GM23338 (cell line): ENCODE measurements around the gene PUDP. TPM values are rescaled to one million over a fixed set of nuclear protein-coding genes. Genes with fewer than 3 reads are reported as not detected.

Experiments used
- CREB1 ChIP-seq: fragments of 250-450 bp; sonication (Bioruptor Pico); IDR thresholded peaks from 2 replicates; pipeline ENCODE4 v1.5.0; 2020; ENCODE audit warnings: low read depth, mild to moderate bottlenecking, moderate library complexity
- ETS1 ChIP-seq: IDR thresholded peaks from 2 replicates; pipeline ENCODE4 v1.6.1; 2016; ENCODE audit warnings: antibody characterized with exemption
- EZH2 ChIP-seq: fragments of 200-600 bp; sonication (generic); IDR thresholded peaks from one replicate; pipeline ENCODE4 v1.8.0; 2017; ENCODE audit warnings: antibody characterized with exemption, mild to moderate bottlenecking, low read depth; ENCODE audit not compliant: unreplicated experiment
- JUNB ChIP-seq: IDR thresholded peaks from one replicate; pipeline ENCODE4 v1.6.1; 2016; ENCODE audit warnings: antibody characterized with exemption; ENCODE audit not compliant: unreplicated experiment
- REST ChIP-seq: IDR thresholded peaks from one replicate; pipeline ENCODE4 v1.6.1; 2018; ENCODE audit warnings: antibody characterized with exemption; ENCODE audit not compliant: unreplicated experiment
- ZNF331 ChIP-seq: fragments of 250-450 bp; sonication (Bioruptor Pico); IDR thresholded peaks from 2 replicates; pipeline ENCODE4 v1.5.0; 2020; ENCODE audit warnings: low read depth, mild to moderate bottlenecking, moderate library complexity
- ZNF462 ChIP-seq: fragments of 250-450 bp; sonication (Bioruptor Pico); IDR thresholded peaks from 2 replicates; pipeline ENCODE4 v1.5.0; 2020; ENCODE audit warnings: mild to moderate bottlenecking, moderate library complexity
- polyA plus RNA-seq: library from polyadenylated mRNA; unstranded; fragments of >200 nt; fragmentation: Nextera tagmentation; extraction: Ambion mirVana; gene quantifications from 2 replicates; pipeline ENCODE4 v1.2.1, GENCODE V29; 2016
- total RNA-seq: library from RNA; depleted of rRNA; stranded (reverse); fragments of >200 nt; shearing (Covaris generic); gene quantifications from 2 replicates; pipeline ENCODE4 v1.2.3, GENCODE V29; 2014

Gene PUDP
- total and polyA plus RNA-seq, 2 experiments from 2014 or later, result 17.2 to 22.4 TPM

GRCh38 chrX:7131621-7132020 is 16.3 kb downstream of the PUDP start (continued):
- TF ChIP-seq ZNF462 (CRISPR knock-in tag) (no peak), ETS1 (no peak), EZH2 (no peak), CREB1 (no peak), JUNB (no peak), REST (no peak), ZNF331 (CRISPR knock-in tag) (no peak)
